ENCODE results near the gene ZNF441.

The ZNF441 gene

DNA sequence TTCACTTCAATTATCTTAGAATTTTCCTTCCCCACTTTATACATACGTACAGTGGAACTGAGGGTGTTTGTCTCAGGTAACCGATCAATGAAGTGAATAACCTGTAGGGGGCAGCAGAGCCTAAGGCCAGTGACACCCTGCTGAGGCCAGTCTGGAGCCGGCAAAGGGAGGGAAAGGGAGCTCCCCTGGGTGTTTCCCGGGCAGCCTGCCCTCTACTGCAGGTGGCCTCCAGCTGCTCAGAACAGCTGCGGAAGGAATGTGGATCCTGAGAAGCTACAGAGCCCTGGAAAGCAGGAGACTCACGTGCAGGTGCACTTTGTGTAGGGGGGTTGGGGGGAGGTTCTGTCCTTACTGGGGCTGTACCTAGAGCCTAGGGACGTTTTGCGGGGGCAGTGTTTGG, 30.7 kb downstream of the ZNF441 start:
- TF ChIP-seq, protein P1, sequence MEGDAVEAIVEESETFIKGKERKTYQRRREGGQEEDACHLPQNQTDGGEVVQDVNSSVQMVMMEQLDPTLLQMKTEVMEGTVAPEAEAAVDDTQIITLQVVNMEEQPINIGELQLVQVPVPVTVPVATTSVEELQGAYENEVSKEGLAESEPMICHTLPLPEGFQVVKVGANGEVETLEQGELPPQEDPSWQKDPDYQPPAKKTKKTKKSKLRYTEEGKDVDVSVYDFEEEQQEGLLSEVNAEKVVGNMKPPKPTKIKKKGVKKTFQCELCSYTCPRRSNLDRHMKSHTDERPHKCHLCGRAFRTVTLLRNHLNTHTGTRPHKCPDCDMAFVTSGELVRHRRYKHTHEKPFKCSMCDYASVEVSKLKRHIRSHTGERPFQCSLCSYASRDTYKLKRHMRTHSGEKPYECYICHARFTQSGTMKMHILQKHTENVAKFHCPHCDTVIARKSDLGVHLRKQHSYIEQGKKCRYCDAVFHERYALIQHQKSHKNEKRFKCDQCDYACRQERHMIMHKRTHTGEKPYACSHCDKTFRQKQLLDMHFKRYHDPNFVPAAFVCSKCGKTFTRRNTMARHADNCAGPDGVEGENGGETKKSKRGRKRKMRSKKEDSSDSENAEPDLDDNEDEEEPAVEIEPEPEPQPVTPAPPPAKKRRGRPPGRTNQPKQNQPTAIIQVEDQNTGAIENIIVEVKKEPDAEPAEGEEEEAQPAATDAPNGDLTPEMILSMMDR (IDR thresholded peaks at IDR 0.05; ENCODE audit: borderline replicate concordance, control extremely low read depth, extremely low read depth, insufficient read depth, missing control alignments), result peak; percentile 74
- in situ Hi-C loops (cut with MboI; ENCODE audit: low sequenced_read_pairs, unreplicated experiment), result no loop called here
- peak; percentile 85 for DNase-seq (ENCODE audit: low spot score)

DNA sequence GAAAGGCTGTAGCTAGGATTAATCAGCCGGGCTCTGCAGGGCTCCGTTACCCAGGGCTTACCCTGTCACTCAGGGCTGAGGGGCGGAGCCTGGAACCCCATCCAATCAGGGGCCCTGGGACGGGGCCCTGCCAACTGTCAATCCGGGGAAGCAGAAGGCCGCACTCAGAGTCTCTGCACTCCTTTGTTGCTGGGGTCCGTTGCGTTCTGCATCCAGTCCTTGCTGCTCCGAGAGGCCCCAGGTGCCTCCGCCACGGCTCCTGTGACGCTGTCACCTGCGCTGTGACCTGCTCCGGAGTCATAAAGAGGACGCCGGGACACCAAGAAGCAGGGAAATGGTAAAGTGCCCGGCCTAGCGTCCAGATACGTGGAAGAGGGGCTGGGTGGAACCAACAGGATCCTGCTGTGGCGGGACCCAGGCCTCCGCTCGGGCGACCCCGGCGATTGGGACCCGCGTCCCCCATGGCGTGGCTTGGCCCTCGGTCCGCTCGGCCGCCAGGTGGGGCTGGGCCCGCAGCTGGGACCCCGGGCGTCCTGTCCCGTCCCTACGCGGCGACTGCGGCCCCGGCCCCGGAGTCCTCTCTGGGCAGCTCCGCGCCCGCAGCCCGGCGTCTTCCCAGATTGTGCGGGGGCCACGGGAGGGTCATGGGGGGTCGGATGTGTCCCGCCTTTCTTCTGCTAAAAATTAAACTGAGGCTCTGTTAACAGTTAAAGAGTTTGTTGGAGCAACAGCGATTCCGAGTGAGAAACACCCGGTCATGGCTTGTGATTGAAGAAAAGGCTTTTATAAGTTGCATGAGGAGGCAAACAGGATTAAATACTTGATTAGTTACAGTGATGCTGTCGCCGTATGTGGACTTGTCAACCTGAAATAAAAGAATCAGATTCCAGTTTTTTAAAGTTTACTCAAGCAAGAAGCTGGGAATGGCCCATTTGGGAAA, 31.9 kb downstream of the ZNF441 start, which contains the start of gene ZNF491:
TSS of gene ZNF491 (plus strand) at position 133 of the 940 bp plus-strand sequence. CDS start 7,431 bp downstream, outside the sequence.
- TF ChIP-seq, protein P1 (IDR thresholded peaks at IDR 0.05; ENCODE audit: borderline replicate concordance, control extremely low read depth, extremely low read depth, insufficient read depth, missing control alignments), result peak; percentile 42
- peak; percentile 97 for DNase-seq (ENCODE audit: low spot score)
- in situ Hi-C loops (cut with MboI; ENCODE audit: low sequenced_read_pairs, unreplicated experiment), result no loop called here

DNA sequence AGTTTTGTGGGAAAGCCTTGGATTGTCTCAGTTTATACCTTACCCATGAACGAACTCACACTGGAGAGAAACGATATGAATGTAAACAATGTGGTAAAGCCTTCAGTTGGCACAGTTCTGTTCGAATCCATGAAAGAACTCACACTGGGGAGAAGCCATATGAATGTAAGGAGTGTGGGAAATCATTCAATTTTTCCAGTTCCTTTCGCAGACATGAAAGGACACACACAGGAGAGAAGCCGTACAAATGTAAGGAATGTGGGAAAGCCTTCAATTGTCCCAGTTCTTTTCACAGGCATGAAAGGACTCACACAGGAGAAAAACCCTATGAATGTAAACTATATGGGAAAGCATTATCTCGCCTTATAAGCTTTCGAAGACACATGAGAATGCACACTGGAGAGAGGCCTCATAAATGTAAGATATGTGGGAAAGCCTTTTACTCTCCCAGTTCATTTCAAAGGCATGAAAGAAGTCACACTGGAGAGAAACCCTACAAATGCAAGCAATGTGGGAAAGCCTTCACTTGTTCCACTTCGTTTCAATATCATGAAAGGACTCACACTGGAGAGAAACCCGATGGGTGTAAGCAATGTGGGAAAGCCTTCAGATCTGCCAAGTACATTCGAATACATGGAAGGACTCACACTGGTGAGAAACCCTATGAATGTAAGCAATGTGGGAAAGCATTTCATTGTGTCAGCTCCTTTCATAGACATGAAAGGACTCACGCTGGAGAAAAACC, 39.7 kb downstream of the ZNF441 start:
- in situ Hi-C loops (cut with MboI; ENCODE audit: low sequenced_read_pairs, unreplicated experiment), result no loop called here
- TF ChIP-seq, protein P1 (IDR thresholded peaks at IDR 0.05; ENCODE audit: borderline replicate concordance, control extremely low read depth, extremely low read depth, insufficient read depth, missing control alignments), result no peak
- DNase-seq (ENCODE audit: low spot score), result no peak

DNA sequence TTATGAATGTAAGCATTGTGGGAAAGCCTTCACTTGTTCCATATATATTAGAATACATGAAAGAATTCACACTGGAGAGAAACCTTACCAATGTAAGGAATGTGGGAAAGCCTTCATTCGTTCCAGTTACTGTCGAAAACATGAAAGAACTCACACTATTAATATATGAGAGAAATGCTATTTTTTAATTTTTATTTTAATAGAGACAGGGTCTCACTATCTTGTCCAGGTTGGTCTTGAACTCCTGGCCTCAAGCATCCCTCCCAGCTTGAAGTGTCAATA, 40.2 kb downstream of the ZNF441 start:
- in situ Hi-C loops (cut with MboI; ENCODE audit: low sequenced_read_pairs, unreplicated experiment), result no loop called here
- no peak for DNase-seq (ENCODE audit: low spot score)
- TF ChIP-seq, protein P1 (IDR thresholded peaks at IDR 0.05; ENCODE audit: borderline replicate concordance, control extremely low read depth, extremely low read depth, insufficient read depth, missing control alignments), result no peak

DNA sequence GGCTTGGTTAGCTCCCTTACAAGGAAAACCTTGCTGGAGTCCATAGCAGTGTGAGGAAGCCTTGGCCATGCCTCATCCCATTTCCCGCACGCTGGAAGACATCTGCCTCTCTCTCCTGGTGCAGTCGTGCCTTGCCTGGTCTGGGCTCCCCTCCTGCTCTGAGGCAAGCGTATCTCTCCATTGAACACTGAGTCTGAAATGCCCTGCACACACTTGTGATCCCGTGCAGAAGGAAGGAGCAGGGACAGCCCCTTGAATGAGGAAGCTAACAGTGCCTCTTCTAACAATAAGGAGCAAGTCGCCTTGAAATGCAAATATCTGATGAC, 46.9 kb downstream of the ZNF441 start:
- no peak for DNase-seq (ENCODE audit: low spot score)
- in situ Hi-C loops (cut with MboI; ENCODE audit: low sequenced_read_pairs, unreplicated experiment), result no loop called here
- TF ChIP-seq, protein P1 (IDR thresholded peaks at IDR 0.05; ENCODE audit: borderline replicate concordance, control extremely low read depth, extremely low read depth, insufficient read depth, missing control alignments), result no peak

DNA sequence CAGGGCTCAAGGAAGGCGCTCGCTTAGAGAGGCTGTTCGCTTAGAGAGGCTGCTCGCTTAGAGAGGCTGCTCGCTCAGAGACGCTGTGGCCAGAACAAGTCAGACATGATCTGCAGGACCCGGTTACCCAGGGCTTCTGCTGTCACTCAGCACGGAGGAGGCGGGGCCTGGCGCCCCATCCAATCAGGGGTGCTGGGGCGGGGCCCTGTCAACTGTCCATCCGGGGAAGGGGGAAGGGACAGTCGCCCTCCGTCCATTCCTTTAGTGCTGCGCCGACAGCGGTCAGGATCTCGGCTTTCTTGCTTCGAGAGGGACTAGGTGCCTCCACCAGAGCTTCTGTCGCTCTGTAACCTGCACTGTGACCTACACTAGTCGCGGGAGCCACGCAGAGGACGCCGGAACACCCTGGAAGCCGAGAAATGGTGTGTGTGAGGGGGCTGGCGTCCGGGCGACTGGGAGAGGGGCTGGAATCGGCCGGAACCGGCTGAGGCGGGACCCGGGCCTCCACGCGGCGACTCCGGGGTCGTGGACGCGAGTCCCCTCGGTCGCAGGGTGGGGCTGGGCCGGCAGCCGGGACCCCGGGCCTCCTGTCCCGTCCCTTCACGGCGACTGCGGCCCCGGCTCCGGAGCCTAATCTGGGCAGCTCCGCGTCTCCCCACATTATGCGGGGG, 47.4 kb downstream of the ZNF441 start, which contains the start of gene ZNF440:
TSS of gene ZNF440 (plus strand) at position 245 of the 671 bp plus-strand sequence. CDS start at position 420, 175 bp downstream.
- TF ChIP-seq, protein P1 (IDR thresholded peaks at IDR 0.05; ENCODE audit: borderline replicate concordance, control extremely low read depth, extremely low read depth, insufficient read depth, missing control alignments), result no peak
- in situ Hi-C loops (cut with MboI; ENCODE audit: low sequenced_read_pairs, unreplicated experiment), result no loop called here
- peak; percentile 97 for DNase-seq (ENCODE audit: low spot score)
